ENCODE measurements around the gene ZNF655. TPM values are rescaled to one million over a fixed set of nuclear protein-coding genes. Genes with fewer than 3 reads are reported as not detected.
"Not testable (repeated sequence)": the region's sequence is repeated elsewhere in the genome, so short reads cannot be mapped to it uniquely, and the experiment has no call there.

ZNF655 gene
- total and polyA plus RNA-seq, 2 of the 8 experiments (the other 6 are each of a cell fraction or from before 2014, with no cell fraction given), result 27.1 to 37.8 TPM

DNA sequence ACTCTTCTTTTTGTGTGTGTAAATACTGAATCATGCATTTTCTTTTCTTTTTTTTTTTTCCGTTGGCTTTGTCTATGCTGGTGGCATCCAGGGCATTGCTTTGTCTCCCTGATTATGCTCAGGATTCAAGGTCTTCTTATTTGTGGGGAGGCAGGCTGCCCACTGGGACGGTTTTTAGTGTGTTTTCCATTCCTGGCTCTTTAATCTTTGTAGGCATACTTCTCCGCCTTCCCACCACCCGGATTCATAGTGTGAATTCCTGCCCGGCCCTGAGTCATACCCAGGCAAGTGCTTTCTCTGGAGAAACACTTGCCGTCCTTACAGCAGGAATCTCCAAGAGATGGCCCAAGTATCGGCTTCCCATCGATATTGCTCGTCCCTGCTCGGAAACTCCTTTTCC is 5.2 kb downstream of the ZNF655 start (continued):
- TF ChIP-seq CBX5 (IDR thresholded peaks at IDR 0.05; ENCODE audit: low read depth, low read length) (no peak), EP300 (IDR thresholded peaks at IDR 0.05; ENCODE audit: borderline replicate concordance in 1 of 2, low read depth in 2 of 2, low read length in 2 of 2) (no peak), SRF (IDR thresholded peaks at IDR 0.05; ENCODE audit: low read depth, low read length) (no peak), FOSL1 (IDR thresholded peaks at IDR 0.05; ENCODE audit: insufficient read depth, low read depth, low read length) (no peak), BRCA1 (IDR thresholded peaks at IDR 0.05; ENCODE audit: low read depth, low read length) (no peak), NRF1 (IDR thresholded peaks at IDR 0.05; ENCODE audit: low read depth, low read length) (no peak)
- TF ChIP-seq, protein P1, sequence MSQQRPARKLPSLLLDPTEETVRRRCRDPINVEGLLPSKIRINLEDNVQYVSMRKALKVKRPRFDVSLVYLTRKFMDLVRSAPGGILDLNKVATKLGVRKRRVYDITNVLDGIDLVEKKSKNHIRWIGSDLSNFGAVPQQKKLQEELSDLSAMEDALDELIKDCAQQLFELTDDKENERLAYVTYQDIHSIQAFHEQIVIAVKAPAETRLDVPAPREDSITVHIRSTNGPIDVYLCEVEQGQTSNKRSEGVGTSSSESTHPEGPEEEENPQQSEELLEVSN (IDR thresholded peaks at IDR 0.05), result no peak

DNA sequence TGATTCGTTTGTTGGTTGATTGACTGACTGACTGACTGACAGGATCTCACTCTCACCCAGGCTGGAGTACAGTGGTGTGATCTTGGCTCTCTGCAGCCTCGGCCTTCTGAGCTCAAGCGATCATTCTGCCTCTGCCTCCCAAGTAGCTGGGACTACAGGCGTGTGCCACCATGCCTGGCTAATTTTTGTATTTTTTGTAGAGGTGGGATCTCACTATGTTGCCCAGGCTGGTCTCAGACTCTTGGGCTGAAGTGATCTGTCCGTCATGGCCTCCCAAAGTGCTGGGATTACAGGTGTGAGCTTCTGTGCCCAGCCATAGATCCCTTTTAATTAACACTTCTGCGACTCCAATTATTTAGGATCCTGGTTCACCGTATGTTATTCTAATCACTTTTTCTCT is 10.3 kb downstream of the ZNF655 start:
- H4K91ac ChIP-seq (replicated peaks; ENCODE audit: insufficient read length, low read length); H3K9ac ChIP-seq (replicated peaks in 1 of 4; ENCODE audit: extremely low read depth in 1 of 4, low read depth in 3 of 4, low read length in 3 of 4); H3K4ac ChIP-seq (replicated peaks; ENCODE audit: insufficient read length, low read depth, low read length); H2BK15ac ChIP-seq (ENCODE audit: low read length); DNase-seq (ENCODE audit: low read depth in 1 of 2, low spot score in 2 of 2); H3K27me3 ChIP-seq (replicated peaks in 1 of 4; ENCODE audit: control insufficient read depth in 3 of 4, extremely low read depth in 1 of 4, insufficient read depth in 3 of 4, low read length in 3 of 4); FAIRE-seq; H2BK20ac ChIP-seq (ENCODE audit: low read length); H4K5ac ChIP-seq (ENCODE audit: insufficient read length, low read depth, low read length); H3K79me1 ChIP-seq (ENCODE audit: low read depth, low read length); H3K18ac ChIP-seq (ENCODE audit: extremely low read depth, low read length); H3K4me2 ChIP-seq (ENCODE audit: insufficient read depth in 1 of 2, low read depth in 2 of 2, low read length in 2 of 2); H3K4me1 ChIP-seq (replicated peaks in 1 of 4; ENCODE audit: control insufficient read depth in 3 of 4, insufficient read depth in 4 of 4, low read length in 3 of 4); H4K20me1 ChIP-seq (replicated peaks in 1 of 2; ENCODE audit: control insufficient read depth in 1 of 2, insufficient read depth in 2 of 2, low read length in 2 of 2); H3K23ac ChIP-seq (ENCODE audit: insufficient read length); H3K23me2 ChIP-seq (ENCODE audit: low read depth, low read length); H2AK5ac ChIP-seq (ENCODE audit: low read depth, low read length); H2BK12ac ChIP-seq (ENCODE audit: low read depth, low read length); H2BK120ac ChIP-seq (replicated peaks; ENCODE audit: low read depth, low read length); H3K4me3 ChIP-seq (ENCODE audit: extremely low read depth in 1 of 4, insufficient read depth in 2 of 4, low read depth in 3 of 4, low read length in 4 of 4); H4K8ac ChIP-seq (ENCODE audit: extremely low read depth, insufficient read depth, low read length); H3K56ac ChIP-seq (replicated peaks; ENCODE audit: insufficient read length, low read depth, low read length); CTCF ChIA-PET (ENCODE audit: partially characterized antibody); H3K9me3 ChIP-seq (ENCODE audit: insufficient read depth in 2 of 2, low read depth in 1 of 2, low read length in 1 of 2); H3K27ac ChIP-seq (ENCODE audit: low read depth, low read length); H3K14ac ChIP-seq (ENCODE audit: insufficient read length); H3K79me2 ChIP-seq (ENCODE audit: control insufficient read depth in 1 of 2, insufficient read depth in 2 of 2, low read length in 2 of 2); H2AFZ ChIP-seq (ENCODE audit: low read length); H2BK5ac ChIP-seq (ENCODE audit: low read depth, low read length): not testable (repeated sequence)
- POLR2A ChIA-PET (ENCODE audit: partially characterized antibody), result interaction anchor here (1.2 to 1.9 kb wide), 2 partner anchors 9 to 10 kb away, joined by 6 read pairs; partner anchors contain the start of gene ZNF655
- 91% methylated on average over 7 of the region's 7 CpGs; no CpG with 5 or more reads in 1 of the 2 experiments for WGBS, 2 experiments (ENCODE audit: extremely low coverage in 1 of 2, insufficient coverage in 1 of 2, insufficient read length in 1 of 2, insufficient replicate concordance in 2 of 2, low coverage in 1 of 2, low lambda C conversion rate in 2 of 2, missing lambda C conversion rate in 1 of 2)
- H3K36me3 ChIP-seq (ENCODE audit: control insufficient read depth in 2 of 4, insufficient read depth in 4 of 4, low read length in 3 of 4), result peaks cover 9 to 57% (median 29%) of the 10 kb centered on the region in 4 experiments

Measured in H1 (cell line).